ENCODE measurements around the gene FAM13B.
"Not testable (repeated sequence)": the region's sequence is repeated elsewhere in the genome, so short reads cannot be mapped to it uniquely, and the experiment has no call there.

The FAM13B gene

GRCh38 chr5:138032572-138033385, at the start of gene FAM13B:
Gene FAM13B, minus strand, starts transcription at chr5:138033079. Its CDS starts 13,968 bp downstream, at chr5:138019111.
- H3K27ac ChIP-seq, result peak within 1 kb of the TSS; percentile 98
- TF ChIP-seq CTCF (conservative IDR thresholded peaks at IDR 0.05), result no peak

- TF ChIP-seq CTCF (conservative IDR thresholded peaks at IDR 0.05), result peak; percentile 13; the same call in 1 of the 2 replicates
- H3K27ac ChIP-seq, result no peak overlapping the region
Measured at GRCh38 chr5:138082033-138082432, 49.2 kb upstream of the FAM13B start.

- H3K27ac ChIP-seq, result no peak overlapping the region
- TF ChIP-seq CTCF (conservative IDR thresholded peaks at IDR 0.05), result no peak
Measured at GRCh38 chr5:138078006-138078643, 45.2 kb upstream of the FAM13B start.

DNA sequence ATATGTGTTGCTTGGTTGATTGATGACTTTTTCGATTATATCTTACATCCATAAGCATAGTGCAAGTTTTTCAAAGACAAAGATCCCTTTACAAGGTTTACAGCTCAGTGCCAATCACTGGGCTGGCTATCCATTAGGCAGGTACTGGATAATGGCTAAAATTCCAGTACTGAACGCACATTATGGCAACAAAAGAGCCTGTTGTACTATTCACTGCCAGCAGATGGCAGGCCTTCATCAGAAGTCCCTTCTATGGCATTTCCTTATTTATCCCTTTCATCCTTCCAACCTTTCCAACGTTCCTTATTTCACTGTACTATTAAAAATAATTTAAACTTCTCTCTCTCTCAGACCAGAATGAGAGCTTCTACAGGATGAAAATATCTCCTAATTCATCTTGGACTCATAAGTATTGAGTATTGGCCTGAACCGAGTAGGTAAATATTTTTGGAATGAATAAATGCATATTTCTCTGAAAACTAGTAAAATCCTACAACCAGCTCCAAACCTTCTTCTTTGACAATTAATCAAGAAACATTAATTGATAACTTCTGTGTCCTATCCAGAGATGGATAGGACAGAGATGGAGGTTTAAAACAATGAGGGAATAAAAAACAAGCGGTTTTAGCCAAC, 44.3 kb upstream of the FAM13B start:
- no peak overlapping the region for H3K27ac ChIP-seq
- TF ChIP-seq CTCF (conservative IDR thresholded peaks at IDR 0.05), result peak; percentile 98

GRCh38 chr5:138070026-138070425, 37.1 kb upstream of the FAM13B start:
- not testable (repeated sequence) for H3K27ac ChIP-seq

DNA sequence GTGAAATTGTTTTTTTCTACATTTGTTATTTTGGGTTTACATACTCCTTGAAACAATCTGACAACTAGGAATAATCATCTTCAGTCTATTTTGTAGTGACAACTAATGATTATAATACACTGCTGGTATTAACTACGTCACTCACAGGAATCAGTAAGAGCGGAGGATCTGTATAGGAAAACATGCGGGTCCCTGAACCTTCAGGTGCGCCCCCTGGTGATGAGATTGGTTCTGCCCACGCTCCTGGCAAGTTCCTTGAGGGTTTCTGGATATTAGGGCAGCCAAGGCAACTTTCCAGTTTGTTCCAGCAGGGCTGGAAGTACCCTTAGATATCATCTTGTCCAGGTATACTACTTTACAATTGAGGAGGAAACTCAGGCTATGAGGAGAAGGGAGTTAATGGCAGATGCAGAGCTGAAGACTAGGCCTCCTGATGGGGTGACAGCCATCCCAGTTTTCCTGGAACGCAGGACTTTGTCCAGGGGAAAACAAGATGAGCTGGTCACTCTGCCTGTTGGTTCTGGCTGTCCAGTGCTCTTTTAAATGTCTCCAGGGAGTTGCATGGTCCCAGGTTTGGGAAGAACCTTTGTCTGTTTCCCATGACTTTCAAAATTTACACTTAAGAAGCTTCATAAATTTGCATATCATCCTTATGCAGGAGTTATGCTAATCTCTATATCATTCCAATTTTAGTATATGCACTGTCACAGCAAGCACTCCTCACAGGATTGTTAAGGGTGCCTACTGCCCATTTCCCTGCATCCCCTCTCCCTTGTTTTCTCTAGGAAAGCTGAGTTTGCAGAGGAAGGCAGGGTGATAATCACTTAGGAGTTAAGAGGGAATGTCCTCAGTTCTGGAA, 36.1 kb upstream of the FAM13B start:
- TF ChIP-seq CTCF (conservative IDR thresholded peaks at IDR 0.05), result peak; percentile 99
- no peak overlapping the region for H3K27ac ChIP-seq

GRCh38 chr5:138067945-138068344, 35.1 kb upstream of the FAM13B start:
- TF ChIP-seq CTCF (conservative IDR thresholded peaks at IDR 0.05), result no peak
- H3K27ac ChIP-seq, result no peak overlapping the region
